Measurements from ENCODE around the gene SOBP. TPM values are rescaled to one million over a fixed set of nuclear protein-coding genes. Genes with fewer than 3 reads are reported as not detected.

The SOBP gene
- total and polyA plus RNA-seq, 2 donors (not counting 1 experiment from before 2014, with no cell fraction given), result 0.82 to 1.5 TPM

DNA sequence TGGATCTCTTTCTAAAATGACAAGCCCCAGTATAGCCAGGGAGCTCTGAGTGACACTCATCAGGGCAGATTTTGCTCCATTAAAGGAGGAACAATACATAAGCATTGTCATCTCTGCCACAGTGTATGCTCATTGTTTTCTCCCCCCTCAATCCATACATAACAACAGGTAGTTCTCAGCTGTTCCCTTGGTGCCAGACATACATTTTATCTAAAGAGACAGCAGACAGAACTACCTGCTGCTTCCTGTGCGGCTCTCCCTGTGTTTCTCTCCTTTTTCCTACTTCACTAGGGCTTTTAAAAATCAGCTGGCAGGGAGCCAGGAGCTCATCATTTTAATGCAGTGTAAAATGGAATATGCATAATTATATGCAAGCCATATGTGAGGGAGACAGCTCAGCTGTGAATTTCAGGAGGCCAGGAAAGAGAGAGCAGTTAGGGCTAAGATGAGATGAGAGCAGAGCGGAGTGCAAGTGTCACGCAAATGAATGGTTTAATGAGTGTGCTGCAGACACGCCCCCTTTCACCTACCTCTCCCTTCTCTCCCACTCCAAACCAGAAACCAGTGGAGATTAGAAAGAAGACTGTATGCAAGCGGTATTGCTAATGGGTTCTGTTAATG, 96.0 kb downstream of the SOBP start:
- H3K9me3 Mint-ChIP-seq (ENCODE audit: insufficient read depth), result no peaks in the 10 kb centered on the region
- no peak overlapping the region for H3K4me3 ChIP-seq (ENCODE audit: control extremely low read depth in 1 of 5, extremely low read depth in 1 of 5, insufficient read depth in 1 of 5, low read depth in 2 of 5, low read length in 4 of 5)
- H3K79me2 ChIP-seq (ENCODE audit: control insufficient read depth, insufficient read depth, low read length), result no peaks in the 10 kb centered on the region
- H3K4me3 Mint-ChIP-seq, result no peak overlapping the region
- H3K9me3 ChIP-seq (ENCODE audit: control extremely low read depth in 1 of 3, control insufficient read depth in 2 of 3, insufficient read depth in 1 of 3, low read length in 2 of 3), result no peaks in the 10 kb centered on the region
- H3K27me3 ChIP-seq (replicated peaks in 1 of 4; ENCODE audit: control extremely low read depth in 1 of 4, control insufficient read depth in 3 of 4, insufficient read depth in 4 of 4, low read length in 3 of 4), result peaks cover 0 to 2% (median 0%) of the 10 kb centered on the region in 4 experiments
- CTCF ChIA-PET, result interaction anchor here (1.3 kb wide), 1 partner anchor 88 kb away, joined by 3 read pairs; no protein-coding TSS in a partner anchor
- no peaks in the 10 kb centered on the region for H4K20me1 ChIP-seq (ENCODE audit: control insufficient read depth, insufficient read depth, low read length, poor library complexity, severe bottlenecking)
- H2AFZ ChIP-seq (ENCODE audit: insufficient read depth, low read depth, low read length, poor library complexity, severe bottlenecking), result no peak overlapping the region
- no peak overlapping the region for H3K4me2 ChIP-seq (replicated peaks; ENCODE audit: low read depth, low read length, poor library complexity, severe bottlenecking)
- H3K36me3 ChIP-seq (replicated peaks in 1 of 2; ENCODE audit: control extremely low read depth in 1 of 2, control insufficient read depth in 1 of 2, extremely low read depth in 1 of 2, insufficient read depth in 2 of 2, low read length in 1 of 2), result no peaks in the 10 kb centered on the region
- no peaks in the 10 kb centered on the region for H3K4me1 ChIP-seq (ENCODE audit: control insufficient read depth in 2 of 2, insufficient read depth in 2 of 2, low read length in 2 of 2)
- H3K9ac ChIP-seq (ENCODE audit: low read length), result no peak overlapping the region
- no peak overlapping the region for H3K27ac Mint-ChIP-seq
- WGBS (ENCODE audit: insufficient coverage), result no CpG with 5 or more reads among the region's 5 CpGs
- ATAC-seq (ENCODE audit: low read depth) (no peak), DNase-seq (no peak)
- intact Hi-C loops (cut with micrococcal nuclease), result no loop called here
- no peaks in the 10 kb centered on the region for H3K27me3 Mint-ChIP-seq
- H3K27ac ChIP-seq (ENCODE audit: low read length in 2 of 2), result no peak overlapping the region
- no peaks in the 10 kb centered on the region for H3K4me1 Mint-ChIP-seq
- TF ChIP-seq EZH2 (IDR thresholded peaks at IDR 0.05; ENCODE audit: borderline replicate concordance, insufficient read depth, low read depth, low read length, poor library complexity, severe bottlenecking), result no peak
- TF ChIP-seq, protein P1, sequence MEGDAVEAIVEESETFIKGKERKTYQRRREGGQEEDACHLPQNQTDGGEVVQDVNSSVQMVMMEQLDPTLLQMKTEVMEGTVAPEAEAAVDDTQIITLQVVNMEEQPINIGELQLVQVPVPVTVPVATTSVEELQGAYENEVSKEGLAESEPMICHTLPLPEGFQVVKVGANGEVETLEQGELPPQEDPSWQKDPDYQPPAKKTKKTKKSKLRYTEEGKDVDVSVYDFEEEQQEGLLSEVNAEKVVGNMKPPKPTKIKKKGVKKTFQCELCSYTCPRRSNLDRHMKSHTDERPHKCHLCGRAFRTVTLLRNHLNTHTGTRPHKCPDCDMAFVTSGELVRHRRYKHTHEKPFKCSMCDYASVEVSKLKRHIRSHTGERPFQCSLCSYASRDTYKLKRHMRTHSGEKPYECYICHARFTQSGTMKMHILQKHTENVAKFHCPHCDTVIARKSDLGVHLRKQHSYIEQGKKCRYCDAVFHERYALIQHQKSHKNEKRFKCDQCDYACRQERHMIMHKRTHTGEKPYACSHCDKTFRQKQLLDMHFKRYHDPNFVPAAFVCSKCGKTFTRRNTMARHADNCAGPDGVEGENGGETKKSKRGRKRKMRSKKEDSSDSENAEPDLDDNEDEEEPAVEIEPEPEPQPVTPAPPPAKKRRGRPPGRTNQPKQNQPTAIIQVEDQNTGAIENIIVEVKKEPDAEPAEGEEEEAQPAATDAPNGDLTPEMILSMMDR (IDR thresholded peaks at IDR 0.05), result no peak
- POLR2A ChIA-PET, result no interaction called here

DNA sequence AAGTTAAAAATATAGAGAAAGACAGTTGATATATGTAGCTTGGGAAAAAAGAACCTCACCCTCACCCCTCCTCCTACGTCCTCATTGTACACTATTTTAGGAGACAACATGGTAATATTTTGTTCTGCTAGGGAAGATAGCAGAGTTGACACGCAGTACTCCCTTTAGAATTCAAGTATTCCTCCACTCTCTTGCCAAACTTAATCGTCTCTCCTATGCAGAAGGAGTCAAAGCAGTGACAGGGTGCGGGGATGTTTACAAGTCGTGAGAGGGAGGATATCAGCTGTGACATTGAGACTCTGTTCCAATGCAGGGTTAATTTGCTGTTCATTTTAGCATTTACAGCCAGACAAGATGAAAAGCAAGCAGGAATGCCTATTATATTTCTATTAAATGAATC, 97.5 kb downstream of the SOBP start:
- ATAC-seq (ENCODE audit: low read depth), result no peak
- POLR2A ChIA-PET, result no interaction called here

More for the DNA sequence above, 97.5 kb downstream of the SOBP start:
- Mint-ChIP-seq H3K27me3 (no peaks in the 10 kb centered on the region), H3K9me3 (ENCODE audit: insufficient read depth) (no peaks in the 10 kb centered on the region), H3K4me3 (no peak overlapping the region), H3K27ac (no peak overlapping the region), H3K4me1 (no peaks in the 10 kb centered on the region)
- TF ChIP-seq, protein P1 (IDR thresholded peaks at IDR 0.05), result no peak
- TF ChIP-seq EZH2 (IDR thresholded peaks at IDR 0.05; ENCODE audit: borderline replicate concordance, insufficient read depth, low read depth, low read length, poor library complexity, severe bottlenecking), result no peak
- Histone ChIP-seq H3K36me3 (replicated peaks in 1 of 2; ENCODE audit: control extremely low read depth in 1 of 2, control insufficient read depth in 1 of 2, extremely low read depth in 1 of 2, insufficient read depth in 2 of 2, low read length in 1 of 2) (no peaks in the 10 kb centered on the region), H3K79me2 (ENCODE audit: control insufficient read depth, insufficient read depth, low read length) (no peaks in the 10 kb centered on the region), H3K9ac (ENCODE audit: low read length) (no peak overlapping the region), H3K9me3 (ENCODE audit: control extremely low read depth in 1 of 3, control insufficient read depth in 2 of 3, insufficient read depth in 1 of 3, low read length in 2 of 3) (no peaks in the 10 kb centered on the region), H3K27me3 (replicated peaks in 1 of 4; ENCODE audit: control extremely low read depth in 1 of 4, control insufficient read depth in 3 of 4, insufficient read depth in 4 of 4, low read length in 3 of 4) (no peaks in the 10 kb centered on the region), H4K20me1 (ENCODE audit: control insufficient read depth, insufficient read depth, low read length, poor library complexity, severe bottlenecking) (no peaks in the 10 kb centered on the region), H3K4me3 (ENCODE audit: control extremely low read depth in 1 of 5, extremely low read depth in 1 of 5, insufficient read depth in 1 of 5, low read depth in 2 of 5, low read length in 4 of 5) (no peak overlapping the region), H3K4me2 (replicated peaks; ENCODE audit: low read depth, low read length, poor library complexity, severe bottlenecking) (no peak overlapping the region), H2AFZ (ENCODE audit: insufficient read depth, low read depth, low read length, poor library complexity, severe bottlenecking) (no peak overlapping the region), H3K4me1 (ENCODE audit: control insufficient read depth in 2 of 2, insufficient read depth in 2 of 2, low read length in 2 of 2) (no peaks in the 10 kb centered on the region), H3K27ac (ENCODE audit: low read length in 2 of 2) (no peak overlapping the region)
- DNase-seq, result no peak
- CTCF ChIA-PET, result no interaction called here
- intact Hi-C loops (cut with micrococcal nuclease), result no loop called here
- 100% methylated on average over 2 of the region's 5 CpGs for WGBS (ENCODE audit: insufficient coverage)
